HG02588 (cell line): ENCODE results near the gene CFAP410.

Experiments
- ATAC-seq: cut with Tn5 transposase; IDR thresholded peaks from one replicate; pipeline ENCODE4 v1.9.1; 2021; ENCODE audit warnings: mild to moderate bottlenecking, moderate library complexity; ENCODE audit not compliant: unreplicated experiment

The CFAP410 gene

GRCh38 chr21:44331650-44332307, 7.4 kb downstream of the CFAP410 start:
- no peak for ATAC-seq

- no peak for ATAC-seq
Measured at GRCh38 chr21:44331209-44331608, 8.0 kb downstream of the CFAP410 start.

GRCh38 chr21:44330698-44331097, 8.5 kb downstream of the CFAP410 start:
- no peak for ATAC-seq

GRCh38 chr21:44329971-44330681, 9.1 kb downstream of the CFAP410 start:
- ATAC-seq, result no peak

- ATAC-seq, result no peak
Measured at GRCh38 chr21:44329086-44329889, 9.9 kb downstream of the CFAP410 start.

GRCh38 chr21:44328242-44328895, 10.8 kb downstream of the CFAP410 start:
- no peak for ATAC-seq

GRCh38 chr21:44327603-44327974, 11.6 kb downstream of the CFAP410 start:
- no peak for ATAC-seq

- ATAC-seq, result no peak
Measured at GRCh38 chr21:44326716-44327602, 12.2 kb downstream of the CFAP410 start.

- ATAC-seq, result no peak
Measured at GRCh38 chr21:44326272-44326647, 12.9 kb downstream of the CFAP410 start.

- ATAC-seq, result no peak
Measured at GRCh38 chr21:44325386-44326271, 13.6 kb downstream of the CFAP410 start.

GRCh38 chr21:44324854-44325107, 14.4 kb downstream of the CFAP410 start:
- no peak for ATAC-seq

- ATAC-seq, result no peak
Measured at GRCh38 chr21:44324106-44324853, 14.9 kb downstream of the CFAP410 start.

- no peak for ATAC-seq
Measured at GRCh38 chr21:44323591-44323990, 15.6 kb downstream of the CFAP410 start.

- ATAC-seq, result no peak
Measured at GRCh38 chr21:44322621-44323325, 16.4 kb downstream of the CFAP410 start.

- ATAC-seq, result no peak
Measured at GRCh38 chr21:44321846-44322450, 17.2 kb downstream of the CFAP410 start.

- no peak for ATAC-seq
Measured at GRCh38 chr21:44320847-44321246, 18.3 kb downstream of the CFAP410 start.

GRCh38 chr21:44319407-44320065, 19.7 kb downstream of the CFAP410 start:
- no peak for ATAC-seq
